ENCODE data around the gene CHST8.
"Not testable (repeated sequence)": the region's sequence is repeated elsewhere in the genome, so short reads cannot be mapped to it uniquely, and the experiment has no call there.

The CHST8 gene

DNA sequence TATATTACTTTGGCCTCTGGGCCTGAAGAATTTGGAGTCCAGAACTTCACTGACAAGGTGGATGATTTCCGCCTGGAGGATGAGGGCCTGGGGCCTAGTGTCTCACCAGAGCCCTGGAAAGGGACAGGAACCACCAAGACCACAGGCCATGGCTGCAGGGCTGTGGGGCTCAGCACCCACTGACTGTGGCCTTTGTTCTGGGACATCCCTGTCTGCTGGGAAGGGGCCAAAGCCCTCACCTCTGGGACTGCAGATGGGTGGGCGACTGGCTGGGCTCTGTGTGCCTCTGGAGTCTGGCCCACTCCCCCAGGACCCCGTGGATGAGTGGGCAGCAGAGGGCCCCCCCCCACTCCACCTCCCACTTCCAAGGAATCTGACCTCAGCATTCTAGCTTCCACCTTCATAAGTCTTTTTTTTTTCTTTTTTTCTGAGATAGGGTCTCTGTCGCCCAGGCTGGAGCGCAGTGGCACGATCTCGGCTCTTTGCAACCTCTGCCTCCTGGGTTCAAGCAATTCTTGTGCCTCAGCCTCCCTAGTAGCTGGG, 20.3 kb downstream of the CHST8 start:
- in situ Hi-C loops (cut with MboI; ENCODE audit: low sequenced_read_pairs), result no loop called here
- H3K9me3 ChIP-seq, result no peaks in the 10 kb centered on the region
- 0 out of 2 replicates have a peak, but pooled peaks cover 6% of the 10 kb centered on the region for H3K27me3 ChIP-seq (ENCODE audit: low read depth)
- H3K4me3 ChIP-seq, result no peak overlapping the region
- no peaks in the 10 kb centered on the region for H3K36me3 ChIP-seq (replicated peaks)
- H3K4me1 ChIP-seq, result no peaks in the 10 kb centered on the region
- DNase-seq (ENCODE audit: low spot score in 2 of 2), result no peak

DNA sequence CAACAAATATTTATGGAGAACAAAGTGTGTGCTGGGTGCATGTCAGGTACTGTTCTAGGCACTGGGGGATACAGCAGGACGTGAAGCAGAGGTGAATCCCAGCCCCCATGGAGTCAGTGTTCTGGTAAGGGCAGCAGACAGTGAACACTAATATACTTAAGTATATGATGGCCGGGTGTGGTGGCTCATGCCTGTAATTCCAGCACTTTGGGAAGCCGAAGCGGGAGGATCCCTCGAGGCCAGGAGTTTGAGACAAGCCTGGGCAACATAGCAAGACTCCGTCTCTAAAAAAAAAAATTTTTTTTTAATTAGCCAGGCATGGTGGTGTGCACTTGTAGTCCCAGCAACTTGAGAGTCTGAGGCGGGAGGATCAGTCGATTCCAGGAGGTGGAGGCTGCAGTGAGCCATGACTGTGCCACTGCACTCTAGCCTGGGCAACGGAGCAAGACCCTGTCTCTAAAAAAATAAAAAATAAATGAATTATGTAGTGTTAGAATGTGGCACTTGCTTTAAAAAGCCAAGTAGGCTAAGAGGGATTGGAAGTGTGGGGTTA, 22.6 kb downstream of the CHST8 start:
- no peak for DNase-seq (ENCODE audit: low spot score in 2 of 2)
- Histone ChIP-seq H3K36me3 (replicated peaks) (no peaks in the 10 kb centered on the region), H3K4me1 (no peaks in the 10 kb centered on the region), H3K9me3 (no peaks in the 10 kb centered on the region), H3K4me3 (no peak overlapping the region), H3K27me3 (ENCODE audit: low read depth) (0 out of 2 replicates have a peak, but pooled peaks cover 4% of the 10 kb centered on the region)
- in situ Hi-C loops (cut with MboI; ENCODE audit: low sequenced_read_pairs), result no loop called here

DNA sequence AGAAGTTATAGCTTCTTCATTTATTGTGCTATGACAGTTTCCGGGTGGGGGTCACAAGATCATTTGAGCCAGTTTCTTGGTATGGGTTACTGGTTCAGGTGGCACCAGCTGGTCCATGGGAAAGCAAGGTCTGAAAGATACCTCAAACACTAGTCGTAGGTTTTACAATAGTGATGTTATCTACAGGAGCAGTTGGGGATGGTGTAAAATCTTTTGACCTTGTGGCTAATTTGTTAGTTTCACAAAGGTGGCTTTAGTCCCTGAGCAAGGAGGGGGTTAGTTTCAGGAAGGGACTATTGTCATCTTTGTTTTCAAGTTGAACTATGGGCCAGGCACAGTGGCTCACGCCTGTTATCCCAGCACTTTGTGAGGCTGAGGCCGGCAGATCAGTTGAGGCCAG, 24.6 kb downstream of the CHST8 start:
- no peaks in the 10 kb centered on the region for H3K36me3 ChIP-seq (replicated peaks)
- no peak overlapping the region for H3K4me3 ChIP-seq
- no peaks in the 10 kb centered on the region for H3K4me1 ChIP-seq
- in situ Hi-C loops (cut with MboI; ENCODE audit: low sequenced_read_pairs), result no loop called here
- no peak for DNase-seq (ENCODE audit: low spot score in 2 of 2)
- H3K27me3 ChIP-seq (ENCODE audit: low read depth), result no peaks in the 10 kb centered on the region
- no peaks in the 10 kb centered on the region for H3K9me3 ChIP-seq

DNA sequence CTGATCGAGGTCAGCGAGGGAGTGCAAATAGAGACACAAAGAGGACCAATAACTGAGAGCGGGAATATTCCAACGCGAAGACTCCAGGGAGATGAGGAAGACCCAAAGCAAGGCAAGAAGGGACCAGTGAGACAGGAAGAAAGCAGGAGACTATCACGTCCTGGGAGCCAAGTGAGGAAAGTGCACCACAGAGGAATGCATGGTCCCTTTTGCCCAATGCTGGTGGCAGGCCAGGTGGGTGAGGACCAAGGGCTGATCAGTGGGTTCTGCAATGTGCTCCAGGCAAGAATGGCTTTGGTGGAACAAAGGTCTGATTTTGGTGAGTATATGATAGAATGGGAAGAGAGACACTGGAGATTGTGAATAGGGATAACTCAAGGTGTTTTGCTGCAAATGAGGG, 25.4 kb downstream of the CHST8 start:
- in situ Hi-C loops (cut with MboI; ENCODE audit: low sequenced_read_pairs), result no loop called here
- Histone ChIP-seq H3K27me3 (ENCODE audit: low read depth) (no peaks in the 10 kb centered on the region), H3K36me3 (replicated peaks) (no peaks in the 10 kb centered on the region), H3K4me3 (no peak overlapping the region), H3K4me1 (no peaks in the 10 kb centered on the region), H3K9me3 (no peaks in the 10 kb centered on the region)
- no peak for DNase-seq (ENCODE audit: low spot score in 2 of 2)

DNA sequence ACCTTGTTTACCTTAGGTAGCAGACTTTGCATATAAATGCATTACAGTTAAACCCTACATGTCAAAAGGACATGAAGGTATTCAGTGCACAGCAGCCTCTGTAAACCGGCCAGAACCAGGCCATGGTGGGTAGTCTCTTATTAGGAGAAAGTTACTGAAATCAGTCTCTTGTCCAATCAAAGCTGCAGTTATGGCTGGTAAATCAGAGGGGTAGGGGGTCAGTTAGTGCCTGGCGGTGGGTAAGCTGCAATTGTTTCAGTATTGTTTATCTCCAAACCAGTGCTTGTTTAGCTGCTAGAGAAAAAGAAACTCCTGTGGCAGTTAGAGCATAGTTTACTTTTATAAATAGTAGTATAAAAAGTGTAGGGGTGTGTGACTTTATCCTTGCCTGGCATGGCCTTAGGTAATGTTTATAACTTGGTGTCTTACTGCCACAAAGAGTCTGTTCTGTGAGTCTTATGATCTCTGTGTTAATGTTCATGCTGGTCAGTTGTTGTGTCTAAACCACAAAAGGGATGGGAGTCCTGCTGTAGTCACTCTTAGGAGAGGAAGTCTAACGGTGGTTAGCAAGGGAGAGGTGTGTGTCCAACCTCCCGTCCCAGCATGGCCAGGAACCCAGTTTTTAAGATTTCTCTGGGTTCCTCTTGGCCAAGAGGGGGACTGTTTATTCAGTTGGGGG, 28.0 kb downstream of the CHST8 start:
- no peak for DNase-seq (ENCODE audit: low spot score in 2 of 2)
- in situ Hi-C loops (cut with MboI; ENCODE audit: low sequenced_read_pairs), result no loop called here
- Histone ChIP-seq H3K4me1 (no peaks in the 10 kb centered on the region), H3K36me3 (replicated peaks) (no peaks in the 10 kb centered on the region), H3K27me3 (ENCODE audit: low read depth) (0 out of 2 replicates have a peak, but pooled peaks cover 4% of the 10 kb centered on the region), H3K9me3 (no peaks in the 10 kb centered on the region; the same call in 1 of the 2 replicates), H3K4me3 (no peak overlapping the region)

DNA sequence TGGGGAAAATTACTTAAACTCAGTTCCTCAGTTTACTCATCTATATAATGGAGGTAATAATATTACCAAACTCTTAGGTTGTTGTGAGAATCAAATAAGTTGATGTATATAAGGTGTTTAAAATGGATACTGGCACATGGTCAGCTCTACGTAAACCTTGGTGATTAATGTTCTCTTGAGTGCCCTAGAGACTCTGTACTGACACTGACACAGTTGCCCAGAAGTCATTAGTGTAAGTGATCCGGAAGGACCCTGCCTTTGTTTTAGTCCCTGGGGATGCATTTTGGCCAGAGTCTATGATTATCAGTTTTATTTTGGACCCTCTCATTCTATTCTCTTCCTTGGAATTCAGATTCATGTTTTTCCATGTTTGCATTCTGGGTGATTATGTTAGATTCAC, 31.9 kb downstream of the CHST8 start:
- Histone ChIP-seq H3K4me3 (no peak overlapping the region), H3K36me3 (replicated peaks) (no peaks in the 10 kb centered on the region), H3K9me3 (no peaks in the 10 kb centered on the region; the same call in 1 of the 2 replicates), H3K27me3 (ENCODE audit: low read depth) (0 out of 2 replicates have a peak, but pooled peaks cover 4% of the 10 kb centered on the region), H3K4me1 (no peaks in the 10 kb centered on the region)
- DNase-seq (ENCODE audit: low spot score in 2 of 2), result no peak
- in situ Hi-C loops (cut with MboI; ENCODE audit: low sequenced_read_pairs), result no loop called here

DNA sequence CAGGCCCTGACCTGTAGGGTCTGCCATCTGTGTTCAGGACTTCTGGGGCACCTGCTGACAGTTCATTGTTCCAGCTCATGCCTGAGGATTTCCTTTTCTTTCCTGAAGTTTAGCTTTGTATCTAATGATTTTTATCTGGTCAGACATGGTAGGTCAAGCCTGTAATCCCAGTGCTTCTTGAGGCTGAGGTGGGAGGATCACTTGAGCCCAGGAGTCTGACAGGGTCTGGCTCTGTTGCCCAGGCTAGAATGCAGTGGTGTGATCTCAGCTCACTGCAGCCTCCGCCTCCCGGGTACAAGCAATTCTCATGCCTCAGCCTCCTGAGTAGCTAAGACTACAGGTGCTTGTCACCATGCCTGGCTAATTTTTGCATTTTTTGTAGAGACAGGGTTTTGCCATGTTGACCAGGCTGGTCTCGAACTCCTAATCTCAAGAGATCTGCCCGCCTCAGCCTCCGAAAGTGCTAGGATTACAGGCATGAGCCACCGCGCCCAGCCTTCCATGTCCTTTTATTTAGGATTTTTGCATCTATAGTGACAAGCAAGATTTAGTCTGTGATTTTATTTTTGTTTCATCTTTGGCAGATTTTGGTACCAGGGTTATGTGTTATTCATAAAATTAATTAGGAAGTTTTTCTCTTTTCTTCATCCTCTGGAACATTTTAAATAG, 33.2 kb downstream of the CHST8 start:
- Histone ChIP-seq H3K9me3 (no peaks in the 10 kb centered on the region; the same call in 1 of the 2 replicates), H3K27me3 (ENCODE audit: low read depth) (0 out of 2 replicates have a peak, but pooled peaks cover 4% of the 10 kb centered on the region), H3K36me3 (replicated peaks) (no peaks in the 10 kb centered on the region), H3K4me1 (no peaks in the 10 kb centered on the region), H3K4me3 (no peak overlapping the region)
- DNase-seq (ENCODE audit: low spot score in 2 of 2), result no peak
- in situ Hi-C loops (cut with MboI; ENCODE audit: low sequenced_read_pairs), result no loop called here

DNA sequence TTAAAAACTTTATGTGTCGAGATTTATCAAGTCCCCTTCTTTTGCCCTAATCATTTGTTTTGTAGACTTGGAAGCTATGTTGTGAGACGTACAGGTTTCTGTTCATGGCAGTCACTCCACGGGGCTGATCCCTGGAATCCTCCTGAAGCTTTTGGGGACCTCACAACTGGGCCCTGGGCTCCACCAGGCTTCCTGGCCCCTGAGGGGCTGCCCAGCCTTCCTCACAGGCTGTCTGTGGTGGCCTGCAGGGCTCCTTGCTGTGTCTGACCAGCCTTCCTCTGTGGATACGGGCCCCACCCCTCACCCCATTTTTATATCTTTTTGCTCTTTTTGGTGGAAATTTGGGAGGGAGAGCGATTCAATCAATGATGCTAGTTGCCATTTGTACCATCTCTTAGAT, 38.1 kb downstream of the CHST8 start:
- H3K4me1 ChIP-seq, result no peaks in the 10 kb centered on the region
- no peak for DNase-seq (ENCODE audit: low spot score in 2 of 2)
- no peaks in the 10 kb centered on the region for H3K36me3 ChIP-seq (replicated peaks)
- no peaks in the 10 kb centered on the region for H3K27me3 ChIP-seq (ENCODE audit: low read depth)
- in situ Hi-C loops (cut with MboI; ENCODE audit: low sequenced_read_pairs), result no loop called here
- no peaks in the 10 kb centered on the region for H3K9me3 ChIP-seq
- no peak overlapping the region for H3K4me3 ChIP-seq

DNA sequence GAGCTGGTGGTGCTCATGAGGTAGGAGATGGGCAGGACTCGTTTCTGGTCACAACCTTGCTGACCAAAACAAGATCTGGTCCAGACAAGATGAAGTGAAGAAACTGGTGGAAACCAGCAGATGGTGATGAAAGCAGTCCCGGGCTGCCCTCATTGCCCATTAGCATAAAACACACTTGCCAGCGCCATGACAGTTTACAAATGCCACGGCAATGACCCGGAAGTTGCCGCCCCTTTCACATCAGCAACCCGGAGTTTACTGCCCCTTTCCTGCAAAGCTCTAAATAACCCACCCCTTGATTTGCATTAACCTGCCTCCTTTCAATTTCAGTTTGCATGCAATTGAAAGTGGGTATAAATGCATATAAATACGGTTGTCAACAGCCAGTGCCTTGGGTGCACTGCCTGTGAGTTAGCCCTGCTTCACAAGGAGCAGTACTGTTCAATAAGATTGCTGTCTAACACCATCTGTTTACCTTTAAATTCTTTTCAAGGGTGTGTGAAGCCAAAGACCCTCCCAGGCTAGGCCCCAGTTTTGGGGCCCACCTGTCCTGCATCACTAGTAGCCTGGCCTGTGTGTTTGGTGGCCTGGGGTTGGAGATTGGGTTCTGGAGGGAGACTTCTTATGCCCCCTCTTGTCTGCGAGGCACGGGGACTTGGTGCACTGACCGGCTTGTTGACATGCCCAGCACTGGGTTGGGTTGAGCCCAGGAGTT, 38.8 kb downstream of the CHST8 start:
- Histone ChIP-seq H3K4me3 (no peak overlapping the region), H3K36me3 (replicated peaks) (no peaks in the 10 kb centered on the region), H3K4me1 (no peaks in the 10 kb centered on the region), H3K27me3 (ENCODE audit: low read depth) (no peaks in the 10 kb centered on the region), H3K9me3 (no peaks in the 10 kb centered on the region)
- in situ Hi-C loops (cut with MboI; ENCODE audit: low sequenced_read_pairs), result no loop called here
- no peak for DNase-seq (ENCODE audit: low spot score in 2 of 2)

DNA sequence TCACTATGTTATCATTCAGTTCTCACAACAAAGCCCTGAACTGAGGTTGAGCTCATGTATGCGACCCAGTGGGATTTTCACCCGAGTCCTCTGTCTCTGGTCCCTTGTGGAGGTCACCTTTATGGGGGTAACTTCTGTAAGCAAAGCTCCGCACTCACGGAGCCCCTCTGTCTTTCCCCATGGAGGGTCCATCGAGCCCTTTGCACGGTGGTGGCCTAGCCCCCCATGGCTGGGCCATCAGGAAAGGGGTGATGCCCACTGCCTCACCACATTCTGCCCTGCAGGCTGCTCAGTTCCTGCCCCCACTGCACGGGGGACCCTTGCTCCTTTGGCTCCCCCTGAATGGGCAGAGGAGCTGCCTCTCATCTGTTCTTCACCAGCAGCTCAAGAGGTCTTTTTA, 39.6 kb downstream of the CHST8 start:
- H3K36me3 ChIP-seq (replicated peaks), result no peaks in the 10 kb centered on the region
- in situ Hi-C loops (cut with MboI; ENCODE audit: low sequenced_read_pairs), result no loop called here
- no peak for DNase-seq (ENCODE audit: low spot score in 2 of 2)
- H3K4me1 ChIP-seq, result no peaks in the 10 kb centered on the region
- H3K4me3 ChIP-seq, result no peak overlapping the region
- H3K9me3 ChIP-seq, result no peaks in the 10 kb centered on the region
- H3K27me3 ChIP-seq (ENCODE audit: low read depth), result no peaks in the 10 kb centered on the region

DNA sequence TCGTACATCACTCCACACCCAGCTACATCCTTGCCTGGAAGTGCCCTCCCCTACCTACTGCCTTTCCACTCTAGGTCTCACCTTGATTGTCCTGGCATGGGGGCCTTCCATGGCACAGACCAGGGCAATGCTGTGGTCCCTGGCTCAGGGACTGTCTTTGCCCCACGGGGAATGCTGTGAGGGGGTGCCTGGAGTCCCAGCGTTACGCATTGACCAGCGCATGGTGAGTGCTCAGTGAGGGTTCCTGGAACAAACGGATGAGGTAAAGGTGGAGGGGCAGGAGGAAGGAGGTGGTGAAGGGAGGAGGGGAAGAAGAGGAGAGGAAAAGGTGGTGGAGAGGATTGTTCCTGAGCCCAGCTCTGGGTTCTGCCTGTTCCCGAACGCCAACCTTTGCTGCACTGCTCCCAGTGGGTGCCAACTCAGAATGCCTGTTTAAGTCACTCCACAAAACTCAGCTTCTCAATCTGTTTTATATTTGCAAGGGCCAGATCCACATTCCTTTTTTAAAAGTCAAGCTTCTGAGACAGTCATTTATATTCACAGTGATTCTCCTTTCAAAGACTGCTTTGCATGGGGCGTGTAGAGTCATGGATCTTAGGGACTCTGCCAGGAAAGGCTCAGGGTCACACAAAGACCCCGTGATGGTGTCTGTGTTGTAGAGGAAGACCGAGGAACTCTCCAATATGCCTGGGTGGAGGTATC, 40.8 kb downstream of the CHST8 start:
- Histone ChIP-seq H3K4me3 (no peak overlapping the region), H3K9me3 (no peaks in the 10 kb centered on the region), H3K27me3 (ENCODE audit: low read depth) (no peaks in the 10 kb centered on the region), H3K36me3 (replicated peaks) (no peaks in the 10 kb centered on the region), H3K4me1 (no peaks in the 10 kb centered on the region)
- no peak for DNase-seq (ENCODE audit: low spot score in 2 of 2)
- in situ Hi-C loops (cut with MboI; ENCODE audit: low sequenced_read_pairs), result no loop called here

DNA sequence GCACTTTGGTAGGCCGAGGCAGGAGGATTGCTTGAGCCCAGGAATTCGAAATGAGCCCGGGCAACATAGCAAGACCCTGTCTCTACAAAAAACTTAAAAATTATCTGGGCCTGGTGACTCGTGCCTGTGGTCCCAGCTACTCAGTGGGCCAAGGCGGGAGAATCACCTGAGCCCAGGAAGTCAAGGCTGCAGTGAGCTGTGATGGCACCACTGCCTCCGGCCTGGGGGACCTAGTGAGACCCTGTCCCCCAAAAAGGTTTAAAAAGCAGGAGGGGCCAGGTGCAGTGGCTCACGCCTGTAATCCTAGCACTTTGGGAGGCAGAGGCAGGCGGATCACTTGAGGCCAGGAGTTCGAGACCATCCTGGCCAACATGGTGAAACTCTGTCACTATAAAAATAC, 41.6 kb downstream of the CHST8 start:
- H3K4me1 ChIP-seq; H3K36me3 ChIP-seq (replicated peaks); H3K4me3 ChIP-seq; in situ Hi-C loops (cut with MboI; ENCODE audit: low sequenced_read_pairs); DNase-seq (ENCODE audit: low spot score in 2 of 2); H3K27me3 ChIP-seq (ENCODE audit: low read depth); H3K9me3 ChIP-seq: not testable (repeated sequence)

DNA sequence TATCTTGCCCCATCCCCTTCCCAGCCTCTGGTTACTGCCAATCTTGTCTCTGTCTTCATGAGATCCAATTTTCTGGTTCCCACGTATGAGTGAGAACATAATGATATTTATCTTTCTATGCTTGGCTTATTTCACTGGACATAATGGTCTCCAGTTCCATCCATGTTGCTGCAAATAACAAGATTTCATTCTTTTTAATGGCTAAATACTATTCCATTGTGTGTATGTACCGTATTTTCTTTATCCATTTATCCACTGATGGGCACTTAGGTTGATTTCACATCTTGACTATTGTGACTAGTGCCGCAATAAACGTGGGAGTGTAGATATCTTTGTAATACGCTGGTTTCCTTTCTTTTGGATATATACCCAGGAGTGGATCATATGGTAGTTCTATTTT, 43.0 kb downstream of the CHST8 start:
- H3K36me3 ChIP-seq (replicated peaks), result no peaks in the 10 kb centered on the region
- in situ Hi-C loops (cut with MboI; ENCODE audit: low sequenced_read_pairs), result no loop called here
- H3K4me3 ChIP-seq, result no peak overlapping the region
- no peak for DNase-seq (ENCODE audit: low spot score in 2 of 2)
- H3K9me3 ChIP-seq, result no peaks in the 10 kb centered on the region
- no peaks in the 10 kb centered on the region for H3K4me1 ChIP-seq
- peaks cover 3% of the 10 kb centered on the region; the same call in 1 of the 2 replicates for H3K27me3 ChIP-seq (ENCODE audit: low read depth)

All from HAP-1 (cell line).